ENCODE measurements around the gene ACTRT2. TPM values are rescaled to one million over a fixed set of nuclear protein-coding genes. Genes with fewer than 3 reads are reported as not detected.

The ACTRT2 gene
- total RNA-seq, 1 experiment from 2014 or later, result not detected

GRCh38 chr1:3070309-3070643, 49.0 kb downstream of the ACTRT2 start:
- Histone ChIP-seq H3K27me3 (ENCODE audit: insufficient read depth, low read length) (peaks cover 75% of the 10 kb centered on the region), H2BK120ac (ENCODE audit: low read depth, low read length, poor library complexity, severe bottlenecking) (no peak overlapping the region)

More at GRCh38 chr1:3070309-3070643, 49.0 kb downstream of the ACTRT2 start:
- Mint-ChIP-seq H3K4me3 (no peak overlapping the region), H3K27ac (no peak overlapping the region), H3K27me3 (ENCODE audit: low read depth) (peaks cover 86% of the 10 kb centered on the region), H3K9me3 (no peaks in the 10 kb centered on the region), H3K4me1 (peaks cover 8 to 21% of the 10 kb centered on the region in 2 experiments), H3K36me3 (ENCODE audit: insufficient read depth in 1 of 3, low read depth in 3 of 3) (no peaks in the 10 kb centered on the region)
- TF ChIP-seq, protein P1, sequence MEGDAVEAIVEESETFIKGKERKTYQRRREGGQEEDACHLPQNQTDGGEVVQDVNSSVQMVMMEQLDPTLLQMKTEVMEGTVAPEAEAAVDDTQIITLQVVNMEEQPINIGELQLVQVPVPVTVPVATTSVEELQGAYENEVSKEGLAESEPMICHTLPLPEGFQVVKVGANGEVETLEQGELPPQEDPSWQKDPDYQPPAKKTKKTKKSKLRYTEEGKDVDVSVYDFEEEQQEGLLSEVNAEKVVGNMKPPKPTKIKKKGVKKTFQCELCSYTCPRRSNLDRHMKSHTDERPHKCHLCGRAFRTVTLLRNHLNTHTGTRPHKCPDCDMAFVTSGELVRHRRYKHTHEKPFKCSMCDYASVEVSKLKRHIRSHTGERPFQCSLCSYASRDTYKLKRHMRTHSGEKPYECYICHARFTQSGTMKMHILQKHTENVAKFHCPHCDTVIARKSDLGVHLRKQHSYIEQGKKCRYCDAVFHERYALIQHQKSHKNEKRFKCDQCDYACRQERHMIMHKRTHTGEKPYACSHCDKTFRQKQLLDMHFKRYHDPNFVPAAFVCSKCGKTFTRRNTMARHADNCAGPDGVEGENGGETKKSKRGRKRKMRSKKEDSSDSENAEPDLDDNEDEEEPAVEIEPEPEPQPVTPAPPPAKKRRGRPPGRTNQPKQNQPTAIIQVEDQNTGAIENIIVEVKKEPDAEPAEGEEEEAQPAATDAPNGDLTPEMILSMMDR (conservative IDR thresholded peaks at IDR 0.05), result no peak
- no peak overlapping the region for H3T11ph ChIP-seq (ENCODE audit: low read length)
- no peak overlapping the region for H2AFZ ChIP-seq (ENCODE audit: low read length)
- no peak overlapping the region for H4K91ac ChIP-seq (ENCODE audit: insufficient read length, low read depth, low read length)
- no peak overlapping the region for H2BK20ac ChIP-seq (ENCODE audit: low read depth, low read length, poor library complexity, severe bottlenecking)
- H4K5ac ChIP-seq (ENCODE audit: insufficient read length, low read depth, low read length), result no peak overlapping the region
- H3K9me3 ChIP-seq (ENCODE audit: control insufficient read depth, low read depth, low read length), result no peaks in the 10 kb centered on the region
- H2BK12ac ChIP-seq (ENCODE audit: insufficient read length, low read depth, low read length), result no peak overlapping the region
- no peaks in the 10 kb centered on the region for H3K79me1 ChIP-seq (ENCODE audit: insufficient read depth, low read depth, low read length, poor library complexity, severe bottlenecking)
- no peak overlapping the region for H3K14ac ChIP-seq (ENCODE audit: insufficient read depth, low read length)
- H3K56ac ChIP-seq (ENCODE audit: insufficient read length, low read depth, low read length), result no peak overlapping the region
- peaks cover 4% of the 10 kb centered on the region; the same call in 1 of the 2 replicates for H3K4me1 ChIP-seq (ENCODE audit: insufficient read depth, low read length)
- no peak overlapping the region for H3K27ac ChIP-seq (ENCODE audit: insufficient read length, low read depth, low read length)
- H2BK15ac ChIP-seq (ENCODE audit: low read depth, low read length), result no peak overlapping the region
- no peak overlapping the region for H4K8ac ChIP-seq (replicated peaks; ENCODE audit: insufficient read length, low read depth, low read length)
- H2BK5ac ChIP-seq (ENCODE audit: insufficient read length, low read length), result no peak overlapping the region
- H3K18ac ChIP-seq (ENCODE audit: insufficient read length, low read depth, low read length), result no peak overlapping the region
- peaks cover 12% of the 10 kb centered on the region for H3K23me2 ChIP-seq (ENCODE audit: insufficient read length, low read depth, low read length, poor library complexity, severe bottlenecking)
- DNase-seq, result no peak
- no CpG with 5 or more reads among the region's 57 CpGs for WGBS (ENCODE audit: extremely low coverage, insufficient read length, low lambda C conversion rate)
- no peak overlapping the region for H3K4ac ChIP-seq (ENCODE audit: low read depth, low read length)
- H3K23ac ChIP-seq (ENCODE audit: insufficient read length, low read depth, low read length), result no peak overlapping the region
- no peaks in the 10 kb centered on the region for H3K79me2 ChIP-seq (ENCODE audit: insufficient read depth, low read length)
- H3K4me2 ChIP-seq (ENCODE audit: insufficient read depth, insufficient read length, low read length), result peak overlapping the region; percentile 26
- no peak overlapping the region for H2AK5ac ChIP-seq (ENCODE audit: insufficient read length, low read length)
- H3K9ac ChIP-seq (ENCODE audit: extremely low read depth, insufficient read length, low read length), result no peak overlapping the region
- no peaks in the 10 kb centered on the region for H4K20me1 ChIP-seq (ENCODE audit: control insufficient read depth, insufficient read depth, insufficient read length)
